Thyroid gland (tissue), 4 donors: ENCODE measurements around the gene KLK5.

Experiments used
- CTCF ChIP-seq, 6 experiments: fragments of 200-600 bp in 3 of 6; fragments of 450-650 bp in 3 of 6; sonication (generic) in 3 of 6; IDR thresholded peaks; one replicate each; pipeline ENCODE4 v1.5.1; 2016 to 2019; ENCODE audit warnings: antibody characterized with exemption in 6 of 6, mild to moderate bottlenecking in 2 of 6, inconsistent platforms in 1 of 6, moderate library complexity in 1 of 6
- POLR2A ChIP-seq, 2 donors: fragments of 450-650 bp; IDR thresholded peaks; one replicate each; pipeline ENCODE4 v1.6.1; 2017; ENCODE audit warnings: antibody characterized with exemption in 2 of 2, mild to moderate bottlenecking in 2 of 2, moderate library complexity in 1 of 2

GRCh38 chr19:51000981-51001380, 48.1 kb upstream of the KLK5 start:
- TF ChIP-seq CTCF (IDR thresholded peaks at IDR 0.05) (no peak), POLR2A (IDR thresholded peaks at IDR 0.05) (no peak)
